Liver (tissue), 3 donors: ENCODE measurements around the gene CYREN.

Source experiments
- CTCF ChIP-seq: fragments of 150-350 bp; IDR thresholded peaks from 2 replicates; pipeline ENCODE4 v1.5.1; 2017; ENCODE audit warnings: improper control_type of control experiment, low read depth, low read length; ENCODE audit not compliant: missing input control
- FOXA1 ChIP-seq: IDR thresholded peaks from 2 replicates; pipeline ENCODE4 v1.6.1; 2016; ENCODE audit warnings: antibody characterized with exemption
- HNF4A ChIP-seq, 2 donors: conservative IDR thresholded peaks; 2 replicates each; pipeline ENCODE4 v1.6.1; 2016; ENCODE audit warnings: antibody characterized with exemption in 2 of 2, mild to moderate bottlenecking in 2 of 2
- JUND ChIP-seq, 2 donors: IDR thresholded peaks; 2 replicates each; pipeline ENCODE4 v1.6.1; 2016; ENCODE audit warnings: antibody characterized with exemption in 2 of 2
- MAX ChIP-seq: IDR thresholded peaks from 2 replicates; pipeline ENCODE4 v1.6.1; 2016; ENCODE audit warnings: antibody characterized with exemption
- SP1 ChIP-seq: IDR thresholded peaks from 2 replicates; pipeline ENCODE4 v1.6.1; 2018; ENCODE audit warnings: antibody characterized with exemption, mild to moderate bottlenecking
- TAF1 ChIP-seq: conservative IDR thresholded peaks from 2 replicates; pipeline ENCODE4 v1.6.1; 2016; ENCODE audit warnings: antibody characterized with exemption, mild to moderate bottlenecking
- donor health status: healthy.
- donor health status: healthy.

- no peak for TF ChIP-seq CTCF
- TF ChIP-seq TAF1, result no peak
- TF ChIP-seq FOXA1, result no peak
- no peak for TF ChIP-seq HNF4A (conservative IDR thresholded peaks at IDR 0.05)
- no peak for TF ChIP-seq SP1
- no peak for TF ChIP-seq JUND (IDR thresholded peaks at IDR 0.05)
- no peak for TF ChIP-seq MAX
Observed at GRCh38 chr7:135158874-135159273, 11.6 kb downstream of the CYREN start.
